ENCODE results near the gene CLCNKB. TPM values are rescaled to one million over a fixed set of nuclear protein-coding genes. Genes with fewer than 3 reads are reported as not detected.
A peak's percentile ranks its signal among the peaks of the same experiment; 100 is the strongest.

CLCNKB gene
- total RNA-seq, 1 donor from 2014 or later, result not detected

- no peaks in the 10 kb centered on the region for H3K36me3 Mint-ChIP-seq (ENCODE audit: low read depth)
- peaks cover 8% of the 10 kb centered on the region for H3K4me1 Mint-ChIP-seq (ENCODE audit: low read depth)
- peaks cover 2% of the 10 kb centered on the region for H3K27me3 Mint-ChIP-seq (ENCODE audit: insufficient read depth)
- H3K4me3 Mint-ChIP-seq, result no peak overlapping the region
- intact Hi-C loops (cut with micrococcal nuclease), result no loop called here
- peak; percentile 44 for DNase-seq (ENCODE audit: low spot score)
- H3K27ac Mint-ChIP-seq, result no peak overlapping the region
- no peaks in the 10 kb centered on the region for H3K9me3 Mint-ChIP-seq
These were observed 38.9 kb downstream of the CLCNKB start for GRCh38 chr1:16082283-16083038.

DNA sequence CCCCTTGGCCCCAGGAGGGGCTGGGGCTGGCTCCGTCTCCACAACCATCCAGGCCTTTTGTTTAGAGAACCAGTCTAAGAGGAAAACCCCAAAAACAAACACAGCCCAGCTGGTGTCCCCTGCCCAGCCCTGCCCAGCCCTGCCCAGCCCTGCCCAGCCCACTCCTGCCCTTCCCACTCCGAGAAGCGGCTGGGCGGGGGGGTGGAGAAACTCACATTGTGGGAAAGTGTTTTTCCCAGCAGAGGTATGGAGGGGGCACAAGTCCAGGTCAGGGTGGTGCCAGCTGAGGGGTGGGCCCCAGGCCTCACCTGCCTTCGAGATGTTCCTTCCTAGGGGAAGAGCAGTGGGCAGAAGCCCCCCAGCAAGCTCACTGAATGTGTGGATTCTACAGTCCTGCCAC lies 39.9 kb downstream of the CLCNKB start:
- H3K4me3 Mint-ChIP-seq, result no peak overlapping the region
- no peaks in the 10 kb centered on the region for H3K9me3 Mint-ChIP-seq
- H3K27ac Mint-ChIP-seq, result no peak overlapping the region
- intact Hi-C loops (cut with micrococcal nuclease), result no loop called here
- H3K36me3 Mint-ChIP-seq (ENCODE audit: low read depth), result no peaks in the 10 kb centered on the region
- H3K4me1 Mint-ChIP-seq (ENCODE audit: low read depth), result peaks cover 8% of the 10 kb centered on the region
- peaks cover 2% of the 10 kb centered on the region for H3K27me3 Mint-ChIP-seq (ENCODE audit: insufficient read depth)
- DNase-seq (ENCODE audit: low spot score), result no peak

DNA sequence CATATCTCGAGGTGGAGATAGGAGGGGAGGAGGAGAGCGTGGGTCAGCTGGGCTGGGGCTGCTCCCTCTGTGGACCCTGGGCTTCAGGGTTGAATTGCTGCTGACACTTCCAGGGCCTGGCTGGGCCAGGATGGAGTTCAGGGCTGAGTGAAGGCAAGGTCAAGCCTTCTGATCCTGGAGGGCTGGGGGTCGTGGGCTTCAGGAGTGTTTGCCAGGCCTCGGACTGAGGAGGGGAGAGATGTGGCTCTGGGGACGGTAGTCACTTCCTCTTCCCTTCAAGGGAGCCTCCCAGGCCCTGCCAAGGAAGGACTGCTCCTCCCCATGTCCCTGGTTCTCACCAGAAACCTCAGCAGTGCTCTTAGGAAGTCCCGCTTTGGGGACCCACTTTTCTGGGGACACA lies 41.9 kb downstream of the CLCNKB start:
- Mint-ChIP-seq H3K27ac (no peak overlapping the region), H3K9me3 (no peaks in the 10 kb centered on the region), H3K27me3 (ENCODE audit: insufficient read depth) (peaks cover 2% of the 10 kb centered on the region), H3K36me3 (ENCODE audit: low read depth) (no peaks in the 10 kb centered on the region), H3K4me3 (no peak overlapping the region), H3K4me1 (ENCODE audit: low read depth) (no peaks in the 10 kb centered on the region)
- intact Hi-C loops (cut with micrococcal nuclease), result no loop called here
- no peak for DNase-seq (ENCODE audit: low spot score)

DNA sequence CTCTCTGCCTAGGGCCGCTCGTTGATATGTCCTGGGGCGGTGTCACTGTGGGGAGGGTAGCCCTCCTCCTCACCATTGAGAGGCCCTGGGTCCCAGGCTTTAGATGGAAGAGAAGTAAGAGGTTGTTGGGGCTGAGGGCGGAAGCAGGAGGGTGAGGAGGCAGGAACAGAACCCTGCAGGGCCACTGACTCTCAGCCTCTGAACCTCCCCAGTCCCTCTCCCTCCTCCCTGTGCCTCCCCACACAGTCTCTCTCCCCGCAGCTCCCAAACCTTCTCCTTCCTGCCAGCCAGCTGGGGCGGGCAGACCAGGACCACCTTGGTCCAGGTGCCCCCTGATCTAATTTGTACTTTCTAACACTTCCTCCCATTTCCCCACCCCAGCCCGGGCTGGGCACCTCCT lies 44.2 kb downstream of the CLCNKB start:
- no peak for DNase-seq (ENCODE audit: low spot score)
- Mint-ChIP-seq H3K9me3 (no peaks in the 10 kb centered on the region), H3K36me3 (ENCODE audit: low read depth) (no peaks in the 10 kb centered on the region), H3K4me3 (no peak overlapping the region), H3K27me3 (ENCODE audit: insufficient read depth) (peaks cover 4% of the 10 kb centered on the region), H3K27ac (no peak overlapping the region), H3K4me1 (ENCODE audit: low read depth) (no peaks in the 10 kb centered on the region)
- intact Hi-C loops (cut with micrococcal nuclease), result no loop called here

GRCh38 chr1:16088351-16088911 lies 44.8 kb downstream of the CLCNKB start:
- intact Hi-C loops (cut with micrococcal nuclease), result no loop called here
- Mint-ChIP-seq H3K36me3 (ENCODE audit: low read depth) (no peaks in the 10 kb centered on the region), H3K9me3 (no peaks in the 10 kb centered on the region), H3K27ac (no peak overlapping the region), H3K4me3 (no peak overlapping the region), H3K27me3 (ENCODE audit: insufficient read depth) (peaks cover 4% of the 10 kb centered on the region), H3K4me1 (ENCODE audit: low read depth) (no peaks in the 10 kb centered on the region)
- no peak for DNase-seq (ENCODE audit: low spot score)

DNA sequence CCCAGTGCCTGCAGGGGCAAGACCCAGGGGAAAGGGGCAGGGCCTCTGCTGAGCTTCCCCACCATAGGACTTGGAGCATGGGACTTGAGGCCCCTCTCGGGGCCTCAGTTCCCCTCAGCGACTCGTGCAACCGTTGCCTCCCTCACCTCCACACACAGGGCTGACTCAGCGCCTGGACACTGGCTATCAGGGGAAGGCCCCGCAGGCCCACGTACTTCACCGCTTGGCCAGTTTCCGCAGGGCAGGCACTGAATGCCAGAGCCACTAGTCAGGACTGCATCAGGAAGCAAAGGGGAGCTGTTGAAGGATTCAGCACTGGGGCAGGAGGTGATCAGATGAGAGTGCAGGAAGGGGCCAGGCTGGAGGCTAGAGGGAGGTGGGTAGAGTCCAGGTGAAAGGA lies 45.4 kb downstream of the CLCNKB start:
- Mint-ChIP-seq H3K27ac (no peak overlapping the region), H3K4me3 (no peak overlapping the region), H3K36me3 (ENCODE audit: low read depth) (no peaks in the 10 kb centered on the region), H3K4me1 (ENCODE audit: low read depth) (no peaks in the 10 kb centered on the region), H3K9me3 (no peaks in the 10 kb centered on the region), H3K27me3 (ENCODE audit: insufficient read depth) (peaks cover 6% of the 10 kb centered on the region)
- no peak for DNase-seq (ENCODE audit: low spot score)
- intact Hi-C loops (cut with micrococcal nuclease), result no loop called here

- H3K36me3 Mint-ChIP-seq (ENCODE audit: low read depth), result no peaks in the 10 kb centered on the region
- intact Hi-C loops (cut with micrococcal nuclease), result no loop called here
- no peaks in the 10 kb centered on the region for H3K4me1 Mint-ChIP-seq (ENCODE audit: low read depth)
- no peak overlapping the region for H3K27ac Mint-ChIP-seq
- no peak for DNase-seq (ENCODE audit: low spot score)
- no peaks in the 10 kb centered on the region for H3K9me3 Mint-ChIP-seq
- peaks cover 7% of the 10 kb centered on the region for H3K27me3 Mint-ChIP-seq (ENCODE audit: insufficient read depth)
- H3K4me3 Mint-ChIP-seq, result no peak overlapping the region
These were observed 46.7 kb downstream of the CLCNKB start for GRCh38 chr1:16090076-16090826.

GRCh38 chr1:16091296-16091695 lies 47.7 kb downstream of the CLCNKB start:
- intact Hi-C loops (cut with micrococcal nuclease), result no loop called here
- no peak overlapping the region for H3K27ac Mint-ChIP-seq
- no peak overlapping the region for H3K4me3 Mint-ChIP-seq
- no peak for DNase-seq (ENCODE audit: low spot score)
- H3K4me1 Mint-ChIP-seq (ENCODE audit: low read depth), result no peaks in the 10 kb centered on the region
- H3K27me3 Mint-ChIP-seq (ENCODE audit: insufficient read depth), result peaks cover 7% of the 10 kb centered on the region
- no peaks in the 10 kb centered on the region for H3K36me3 Mint-ChIP-seq (ENCODE audit: low read depth)
- no peaks in the 10 kb centered on the region for H3K9me3 Mint-ChIP-seq

DNA sequence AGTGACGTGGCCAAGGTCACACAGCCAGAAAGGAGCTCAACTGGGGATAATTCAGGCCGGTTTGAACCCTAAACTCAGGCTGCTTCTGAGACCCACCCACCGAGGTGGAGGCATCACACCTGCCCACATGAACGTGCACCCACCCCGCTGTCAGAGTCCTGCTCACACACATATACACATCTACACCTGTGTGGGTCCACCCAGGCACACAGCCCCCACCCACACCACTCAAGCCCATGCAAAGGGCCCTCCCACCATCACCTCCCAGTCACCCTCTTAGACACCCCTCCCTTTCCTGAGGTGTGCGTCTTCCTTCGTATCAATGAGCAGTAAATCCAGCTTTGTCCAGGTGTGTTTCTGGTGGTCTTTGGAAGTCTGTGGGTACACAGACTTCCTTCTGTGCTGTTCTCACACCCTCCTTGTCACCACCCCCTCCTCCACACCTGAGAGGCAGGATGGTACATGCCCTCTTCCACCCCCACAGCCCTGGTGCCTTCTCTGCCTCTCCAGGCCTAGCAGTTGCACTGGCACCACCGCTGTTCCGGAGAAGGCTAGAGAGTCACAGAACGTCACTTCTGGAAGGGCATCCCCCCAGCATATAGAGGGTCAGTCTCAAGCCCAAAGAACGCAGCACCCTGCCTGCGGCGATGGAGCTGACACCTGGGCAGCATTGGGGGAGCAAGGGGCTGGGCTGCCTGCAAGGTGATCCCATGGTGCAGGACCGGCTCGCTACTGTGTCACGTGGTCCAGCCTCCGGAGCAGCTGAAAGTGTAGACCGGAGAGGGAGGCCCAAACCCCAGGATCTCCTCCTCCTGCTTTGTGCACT lies 48.7 kb downstream of the CLCNKB start:
- intact Hi-C loops (cut with micrococcal nuclease), result no loop called here
- H3K4me3 Mint-ChIP-seq, result no peak overlapping the region

GRCh38 chr1:16092923-16093511 lies 49.4 kb downstream of the CLCNKB start:
- Mint-ChIP-seq H3K36me3 (ENCODE audit: low read depth) (no peaks in the 10 kb centered on the region), H3K9me3 (no peaks in the 10 kb centered on the region)

More for the DNA sequence above, 48.7 kb downstream of the CLCNKB start:
- no peaks in the 10 kb centered on the region for H3K4me1 Mint-ChIP-seq (ENCODE audit: low read depth)
- H3K36me3 Mint-ChIP-seq (ENCODE audit: low read depth), result no peaks in the 10 kb centered on the region
- DNase-seq (ENCODE audit: low spot score), result no peak
- no peak overlapping the region for H3K27ac Mint-ChIP-seq
- no peaks in the 10 kb centered on the region for H3K9me3 Mint-ChIP-seq
- peaks cover 12% of the 10 kb centered on the region for H3K27me3 Mint-ChIP-seq (ENCODE audit: insufficient read depth)

GRCh38 chr1:16093611-16094010 lies 50.0 kb downstream of the CLCNKB start:
- Mint-ChIP-seq H3K27ac (no peak overlapping the region), H3K27me3 (ENCODE audit: insufficient read depth) (peaks cover 12% of the 10 kb centered on the region), H3K9me3 (no peaks in the 10 kb centered on the region), H3K4me3 (no peak overlapping the region), H3K36me3 (ENCODE audit: low read depth) (no peaks in the 10 kb centered on the region), H3K4me1 (ENCODE audit: low read depth) (no peaks in the 10 kb centered on the region)
- intact Hi-C loops (cut with micrococcal nuclease), result no loop called here
- DNase-seq (ENCODE audit: low spot score), result no peak

More at GRCh38 chr1:16092923-16093511, 49.4 kb downstream of the CLCNKB start:
- no peak for DNase-seq (ENCODE audit: low spot score)
- intact Hi-C loops (cut with micrococcal nuclease), result no loop called here
- H3K4me3 Mint-ChIP-seq, result no peak overlapping the region
- H3K4me1 Mint-ChIP-seq (ENCODE audit: low read depth), result no peaks in the 10 kb centered on the region
- peaks cover 12% of the 10 kb centered on the region for H3K27me3 Mint-ChIP-seq (ENCODE audit: insufficient read depth)
- no peak overlapping the region for H3K27ac Mint-ChIP-seq

DNA sequence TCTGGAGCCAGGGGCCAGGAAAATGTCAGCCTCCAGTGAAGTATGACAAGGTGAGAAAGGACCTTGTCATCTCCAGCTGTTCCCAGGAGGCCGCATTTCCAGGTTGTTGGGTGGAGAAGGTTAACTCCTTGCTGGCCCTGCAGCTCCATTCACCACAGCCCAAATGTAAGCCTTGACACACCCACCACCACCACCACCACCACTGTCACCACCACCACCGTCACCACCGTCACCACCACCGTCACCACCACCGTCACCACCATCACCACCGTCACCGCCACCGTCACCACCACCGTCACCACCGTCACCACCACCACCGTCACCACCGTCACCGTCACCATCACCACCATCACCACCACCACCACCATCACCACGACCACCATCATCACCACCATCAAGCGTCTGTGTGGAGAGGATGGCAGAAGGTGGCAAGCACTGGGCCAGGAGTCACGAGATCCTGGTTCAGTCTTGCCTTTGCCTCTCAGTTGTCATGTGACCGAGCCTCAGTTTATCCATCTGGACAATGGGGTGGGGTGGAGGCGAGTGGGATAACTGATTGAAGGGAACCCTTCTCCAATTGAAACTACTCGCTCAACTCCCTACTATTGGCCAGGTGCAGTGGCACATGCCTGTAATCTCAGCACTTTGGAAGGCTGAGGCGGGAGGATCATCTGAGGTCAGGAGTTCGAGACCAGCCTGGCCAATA lies 51.0 kb downstream of the CLCNKB start:
- Mint-ChIP-seq H3K4me3 (no peak overlapping the region), H3K36me3 (ENCODE audit: low read depth) (no peaks in the 10 kb centered on the region), H3K4me1 (ENCODE audit: low read depth) (no peaks in the 10 kb centered on the region), H3K9me3 (no peaks in the 10 kb centered on the region), H3K27ac (no peak overlapping the region), H3K27me3 (ENCODE audit: insufficient read depth) (peaks cover 15% of the 10 kb centered on the region)
- intact Hi-C loops (cut with micrococcal nuclease), result no loop called here
- no peak for DNase-seq (ENCODE audit: low spot score)

Measured in activated T-helper 1 cell treated with anti-CD3 and anti-CD28 coated beads, Interleukin-12 subunit alpha, Interleukin-12 subunit beta, Interleukin-2, Interleukin-4 antibody, amounts not matched to agents 30 ng/mL and 10 ng/mL and 1 ng/mL, durations not matched to agents 14 hours and 24 hours and 36 hours (primary cell).